Neural progenitor cell (in vitro differentiated cells): ENCODE results near the gene STXBP4. TPM values are rescaled to one million over a fixed set of nuclear protein-coding genes. Genes with fewer than 3 reads are reported as not detected.

Experiments
- DNase-seq: peaks from one replicate; pipeline ENCODE4 v3.0.0-alpha.2; 2016; ENCODE audit warnings: low spot score
- H2AFZ ChIP-seq: fragments of 200-600 bp; sonication (generic); replicated peaks from 2 replicates; pipeline ENCODE4 v1.6.1; 2016; ENCODE audit warnings: antibody characterized with exemption
- H3F3A ChIP-seq: fragments of 200-600 bp; sonication (generic); 2 replicates; pipeline ENCODE4 v1.6.1; 2016; ENCODE audit warnings: antibody characterized with exemption, low read depth
- H3K27ac ChIP-seq: fragments of 200-600 bp; sonication (generic); 2 replicates; pipeline ENCODE4 v1.5.1; 2016; ENCODE audit warnings: mild to moderate bottlenecking
- H3K27me3 ChIP-seq: fragments of 200-600 bp; sonication (generic); 2 replicates; pipeline ENCODE4 v1.6.1; 2016; ENCODE audit warnings: mild to moderate bottlenecking, moderate library complexity
- H3K36me3 ChIP-seq: fragments of 200-600 bp; sonication (generic); 2 replicates; pipeline ENCODE4 v1.5.1; 2016
- H3K4me1 ChIP-seq: fragments of 200-600 bp; sonication (generic); 2 replicates; pipeline ENCODE4 v1.6.1; 2016; ENCODE audit warnings: mixed run types
- H3K4me2 ChIP-seq: fragments of 200-600 bp; sonication (generic); 2 replicates; pipeline ENCODE4 v1.6.1; 2016
- H3K4me3 ChIP-seq: fragments of 200-600 bp; sonication (generic); 2 replicates; pipeline ENCODE4 v1.5.1; 2016
- H3K79me2 ChIP-seq: fragments of 200-600 bp; sonication (generic); 2 replicates; pipeline ENCODE4 v1.6.1; 2016; ENCODE audit warnings: low read depth
- H3K9ac ChIP-seq: fragments of 200-600 bp; sonication (generic); 2 replicates; pipeline ENCODE4 v1.6.1; 2016
- H3K9me3 ChIP-seq: fragments of 200-600 bp; sonication (generic); 2 replicates; pipeline ENCODE4 v1.5.1; 2016; ENCODE audit warnings: low read depth
- H4K20me1 ChIP-seq: fragments of 200-600 bp; sonication (generic); 2 replicates; pipeline ENCODE4 v1.6.1; 2016; ENCODE audit warnings: low read depth
- H3K27ac Mint-ChIP-seq: 3 replicates; pipeline ENCODE4 v1.8.0; 2021; ENCODE audit warnings: mixed read lengths
- H3K27me3 Mint-ChIP-seq: 2 replicates; pipeline ENCODE4 v1.8.0; 2022; ENCODE audit warnings: low read depth, mild to moderate bottlenecking, inconsistent platforms, moderate library complexity, mixed read lengths; ENCODE audit not compliant: insufficient read depth
- H3K36me3 Mint-ChIP-seq: 3 replicates; pipeline ENCODE4 v1.8.0; 2021; ENCODE audit warnings: mixed read lengths
- H3K4me1 Mint-ChIP-seq: 3 replicates; pipeline ENCODE4 v1.8.0; 2021; ENCODE audit warnings: mixed read lengths
- H3K4me3 Mint-ChIP-seq: 3 replicates; pipeline ENCODE4 v1.8.0; 2021; ENCODE audit warnings: mild to moderate bottlenecking, moderate library complexity, mixed read lengths
- H3K9me3 Mint-ChIP-seq: 3 replicates; pipeline ENCODE4 v1.8.0; 2020; ENCODE audit warnings: mixed read lengths
- CTCF ChIP-seq: fragments of 200-600 bp; sonication (generic); IDR thresholded peaks from 2 replicates; pipeline ENCODE4 v1.5.1; 2017; ENCODE audit warnings: antibody characterized with exemption, mild to moderate bottlenecking
- EZH2 ChIP-seq: fragments of 200-600 bp; sonication (generic); IDR thresholded peaks from 2 replicates; pipeline ENCODE4 v1.6.1; 2017; ENCODE audit warnings: antibody characterized with exemption, mild to moderate bottlenecking, moderate library complexity
- EZH2phosphoT487 ChIP-seq: fragments of 200-600 bp; sonication (generic); IDR thresholded peaks from 2 replicates; pipeline ENCODE4 v1.6.1; 2017; ENCODE audit warnings: antibody characterized with exemption
- total RNA-seq: library from RNA; depleted of rRNA; stranded (reverse); fragments of >200 nt; gene quantifications from 2 replicates; pipeline ENCODE4 v1.2.3, GENCODE V29; 2015; ENCODE audit warnings: low replicate concordance

The STXBP4 gene
- total RNA-seq, 1 donor from 2014 or later = 111 TPM

- Histone ChIP-seq H3K9me3 (peaks cover 8% of the 10 kb centered on the region), H4K20me1 (no peaks in the 10 kb centered on the region), H3K27ac (no peak overlapping the region), H3K4me2 (no peak overlapping the region), H3K4me1 (peaks cover 10% of the 10 kb centered on the region), H3K36me3 (no peaks in the 10 kb centered on the region), H3K4me3 (no peak overlapping the region), H3F3A (no peaks in the 10 kb centered on the region), H3K79me2 (peaks cover 98% of the 10 kb centered on the region), H2AFZ (no peak overlapping the region), H3K27me3 (no peaks in the 10 kb centered on the region), H3K9ac (no peak overlapping the region)
- Mint-ChIP-seq H3K9me3 (peaks cover 25% of the 10 kb centered on the region), H3K27ac (no peak overlapping the region), H3K36me3 (peaks cover 23% of the 10 kb centered on the region), H3K4me1 (no peaks in the 10 kb centered on the region), H3K4me3 (no peak overlapping the region), H3K27me3 (no peaks in the 10 kb centered on the region)
- DNase-seq = no peak
- TF ChIP-seq CTCF (no peak), EZH2 (no peak), EZH2phosphoT487 (no peak)
Measured at GRCh38 chr17:54974759-54975158, 6.2 kb downstream of the STXBP4 start.

- Mint-ChIP-seq H3K4me3 (no peak overlapping the region), H3K27me3 (no peaks in the 10 kb centered on the region), H3K4me1 (no peaks in the 10 kb centered on the region), H3K36me3 (peaks cover 27% of the 10 kb centered on the region), H3K27ac (no peak overlapping the region), H3K9me3 (peaks cover 33% of the 10 kb centered on the region)
- no peak for DNase-seq
- Histone ChIP-seq H3K4me2 (no peak overlapping the region), H3K27ac (no peak overlapping the region), H3K4me3 (no peak overlapping the region), H3K79me2 (peaks cover 98% of the 10 kb centered on the region), H3F3A (no peaks in the 10 kb centered on the region), H3K9me3 (peaks cover 13% of the 10 kb centered on the region), H3K36me3 (peaks cover 5% of the 10 kb centered on the region), H3K27me3 (no peaks in the 10 kb centered on the region), H4K20me1 (no peaks in the 10 kb centered on the region), H2AFZ (no peak overlapping the region), H3K4me1 (no peaks in the 10 kb centered on the region), H3K9ac (no peak overlapping the region)
- TF ChIP-seq CTCF = no peak
- TF ChIP-seq EZH2phosphoT487 = no peak
- TF ChIP-seq EZH2 = no peak
Measured at GRCh38 chr17:54976316-54976715, 7.8 kb downstream of the STXBP4 start.

GRCh38 chr17:54977744-54978143, 9.2 kb downstream of the STXBP4 start:
- H3K9ac ChIP-seq = no peak overlapping the region
- no peak overlapping the region for H3K27ac Mint-ChIP-seq

More at GRCh38 chr17:54977744-54978143, 9.2 kb downstream of the STXBP4 start:
- no peaks in the 10 kb centered on the region for H3K27me3 ChIP-seq
- TF ChIP-seq EZH2phosphoT487 (no peak), CTCF (no peak), EZH2 (no peak)
- no peaks in the 10 kb centered on the region for H4K20me1 ChIP-seq
- H3K4me1 ChIP-seq = no peaks in the 10 kb centered on the region
- no peak overlapping the region for H3K4me3 ChIP-seq
- peaks cover 36% of the 10 kb centered on the region for H3K9me3 Mint-ChIP-seq
- peaks cover 5% of the 10 kb centered on the region for H3K36me3 ChIP-seq
- no peak for DNase-seq
- H3K36me3 Mint-ChIP-seq = peaks cover 27% of the 10 kb centered on the region
- no peak overlapping the region for H3K4me3 Mint-ChIP-seq
- no peaks in the 10 kb centered on the region for H3K27me3 Mint-ChIP-seq
- H3K79me2 ChIP-seq = peaks cover 93% of the 10 kb centered on the region
- H3K27ac ChIP-seq = no peak overlapping the region
- no peak overlapping the region for H2AFZ ChIP-seq
- peaks cover 13% of the 10 kb centered on the region for H3K9me3 ChIP-seq
- H3K4me1 Mint-ChIP-seq = no peaks in the 10 kb centered on the region
- no peak overlapping the region for H3K4me2 ChIP-seq
- no peaks in the 10 kb centered on the region for H3F3A ChIP-seq
